NT2/D1 (cell line): ENCODE results near the gene FBXL7.

Experiments used
- SUZ12 ChIP-seq: IDR thresholded peaks from 2 replicates; pipeline ENCODE4 v1.6.1; 2011; ENCODE audit not compliant: insufficient read length, insufficient read depth; ENCODE audit errors: extremely low read depth
- YY1 ChIP-seq: IDR thresholded peaks from 2 replicates; pipeline ENCODE4 v1.6.1; 2011; ENCODE audit not compliant: insufficient read length, insufficient read depth
- ZNF274 ChIP-seq: IDR thresholded peaks from 2 replicates; pipeline ENCODE4 v1.6.1; 2011; ENCODE audit warnings: mild to moderate bottlenecking, low read depth, low read length

GRCh38 chr5:15719784-15720183 is 219.8 kb downstream of the FBXL7 start:
- no peak for TF ChIP-seq YY1
- TF ChIP-seq ZNF274 = no peak
- no peak for TF ChIP-seq SUZ12
